GM21723 (cell line): ENCODE results near the gene LKAAEAR1.

Source experiments
- ATAC-seq: cut with Tn5 transposase; IDR thresholded peaks from one replicate; pipeline ENCODE4 v1.9.1; 2021; ENCODE audit warnings: mild to moderate bottlenecking, moderate library complexity; ENCODE audit not compliant: unreplicated experiment

LKAAEAR1 gene

GRCh38 chr20:64068386-64069208 is 15.6 kb downstream of the LKAAEAR1 start:
- ATAC-seq, result no peak

GRCh38 chr20:64067733-64068307 is 16.4 kb downstream of the LKAAEAR1 start:
- ATAC-seq, result no peak

DNA sequence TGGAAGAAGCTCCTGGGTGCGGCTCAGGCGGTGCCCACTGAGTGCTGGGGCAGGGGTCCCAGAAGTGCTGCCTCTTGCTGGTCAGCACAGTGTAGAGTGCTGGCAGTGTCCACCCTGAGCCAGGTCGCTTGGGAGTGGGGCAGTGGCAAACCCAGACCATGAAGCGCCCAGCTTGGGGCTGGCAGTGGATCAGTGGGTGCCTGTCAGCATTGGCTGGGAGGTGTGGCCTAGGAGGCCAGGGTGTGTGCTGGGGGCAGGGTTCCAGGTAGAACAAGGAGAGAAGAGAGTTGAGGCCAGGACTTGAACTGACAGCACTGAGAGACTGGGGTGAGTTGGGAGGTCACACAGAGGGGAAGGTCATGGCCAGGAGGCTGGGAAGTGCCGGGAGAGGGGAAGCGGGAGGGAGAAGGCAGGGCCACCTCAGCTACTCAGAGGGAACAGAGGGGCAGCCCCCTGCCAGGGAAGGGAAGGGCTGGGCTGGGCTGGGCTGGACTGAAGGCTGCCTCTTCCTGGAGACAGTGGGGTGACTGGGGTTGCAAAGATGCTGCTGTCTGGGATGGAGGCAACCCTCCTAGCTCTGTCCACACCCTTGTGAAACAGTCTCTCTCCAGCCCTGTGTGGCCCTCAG is 17.1 kb downstream of the LKAAEAR1 start:
- ATAC-seq, result no peak

GRCh38 chr20:64065974-64066343 is 18.2 kb downstream of the LKAAEAR1 start:
- ATAC-seq, result peak; percentile 45

GRCh38 chr20:64065062-64065973 is 18.9 kb downstream of the LKAAEAR1 start:
- ATAC-seq, result no peak

GRCh38 chr20:64064145-64064698 is 20.0 kb downstream of the LKAAEAR1 start:
- ATAC-seq, result no peak

GRCh38 chr20:64063389-64064144 is 20.6 kb downstream of the LKAAEAR1 start:
- no peak for ATAC-seq

DNA sequence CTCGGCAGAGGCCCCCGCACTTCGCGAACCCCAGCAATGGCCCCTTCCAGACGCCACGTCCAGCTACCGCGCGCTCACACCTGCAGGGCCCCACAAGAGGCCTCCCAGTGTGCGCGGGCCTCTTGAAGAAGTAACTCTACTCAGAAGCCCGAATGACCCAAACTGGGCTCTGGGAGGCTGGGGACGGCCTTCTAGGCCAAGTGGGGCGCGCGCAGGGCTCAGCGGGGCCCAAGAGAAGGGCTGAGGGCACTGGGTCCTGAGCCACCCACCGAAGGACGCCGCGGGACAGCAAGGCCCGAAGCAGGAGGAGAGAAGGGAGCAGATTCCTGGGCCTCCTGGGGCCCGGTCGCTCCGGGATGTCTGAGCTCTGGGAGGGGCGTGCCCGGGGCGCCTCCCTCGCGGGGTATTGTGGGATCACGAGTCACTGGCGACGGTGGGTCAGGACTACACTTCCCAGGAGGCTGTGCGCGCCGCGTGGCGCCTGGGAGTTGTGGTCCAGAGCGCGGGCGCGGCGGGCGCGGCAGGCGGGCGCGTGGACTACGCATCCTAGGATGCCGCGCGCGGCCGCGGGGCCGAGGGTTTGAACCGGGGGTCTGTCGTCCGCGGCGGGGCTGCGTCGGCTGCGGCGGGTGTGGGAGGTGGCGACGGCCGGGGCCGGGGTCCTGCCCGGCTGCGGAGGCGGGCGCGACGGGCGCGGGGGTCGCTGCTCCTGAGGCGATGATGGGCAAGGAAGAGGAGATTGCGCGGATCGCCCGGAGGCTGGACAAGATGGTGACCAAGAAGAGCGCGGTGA is 21.4 kb downstream of the LKAAEAR1 start, which contains the start of gene TCEA2:
Gene TCEA2 (plus strand): TSS at position 603 of the 793 bp plus-strand sequence. CDS start 115 bp downstream, at position 718.
- ATAC-seq, result peak; percentile 72

DNA sequence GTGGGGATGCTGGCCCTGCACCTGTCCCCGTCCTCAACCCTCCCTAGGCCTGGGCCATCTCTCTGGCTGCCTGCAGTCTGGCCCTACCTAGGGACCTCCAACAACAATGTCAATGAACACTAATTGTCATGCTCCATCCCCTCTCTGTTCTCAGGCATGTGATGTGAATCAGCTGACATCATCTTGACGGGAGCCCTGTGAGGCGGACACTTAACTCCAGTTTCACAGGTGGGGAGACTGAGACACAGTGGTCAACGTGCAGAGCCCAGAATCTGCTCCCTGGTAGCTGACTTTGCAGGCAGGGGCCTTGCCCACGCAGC is 22.0 kb downstream of the LKAAEAR1 start:
- no peak for ATAC-seq

DNA sequence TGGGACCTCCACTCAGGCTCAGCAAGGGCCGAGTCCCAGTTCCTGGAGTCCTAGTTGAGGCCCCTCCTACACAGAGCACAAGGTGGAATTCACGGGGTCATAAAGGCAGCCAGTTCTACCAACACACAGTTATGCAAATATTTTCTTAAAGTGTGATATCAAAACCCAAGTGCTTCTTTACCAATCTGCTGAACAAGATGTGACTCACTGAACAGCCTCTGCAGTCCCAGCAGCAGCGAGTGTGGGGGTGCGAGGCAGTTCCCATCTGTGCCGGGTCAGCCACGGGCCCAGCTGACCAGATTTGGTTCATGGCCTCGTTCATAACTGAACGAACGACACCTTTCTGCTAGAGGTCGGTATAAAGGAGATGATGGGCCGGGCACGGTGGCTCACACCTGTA is 25.7 kb downstream of the LKAAEAR1 start:
- no peak for ATAC-seq

GRCh38 chr20:64057628-64058498 is 26.3 kb downstream of the LKAAEAR1 start:
- no peak for ATAC-seq

GRCh38 chr20:64056889-64057627 is 27.1 kb downstream of the LKAAEAR1 start:
- ATAC-seq, result no peak

DNA sequence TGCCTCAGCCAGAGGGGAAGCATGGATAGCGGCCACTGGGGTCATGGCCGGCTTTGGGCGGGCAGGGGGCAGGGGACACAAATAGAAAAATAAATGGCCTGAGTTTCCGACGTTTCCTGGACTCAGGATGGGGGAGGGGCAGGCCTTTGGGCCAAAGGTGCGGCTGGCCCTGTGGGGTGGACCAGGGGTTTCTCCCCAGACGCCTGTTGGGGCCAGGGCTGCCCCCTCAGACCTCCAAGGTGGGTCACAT is 27.6 kb downstream of the LKAAEAR1 start:
- no peak for ATAC-seq

- ATAC-seq, result no peak
Measured at GRCh38 chr20:64055893-64056638, 28.1 kb downstream of the LKAAEAR1 start.

GRCh38 chr20:64055396-64055892 is 28.8 kb downstream of the LKAAEAR1 start:
- ATAC-seq, result no peak

- ATAC-seq, result no peak
Measured at GRCh38 chr20:64053841-64054661, 30.1 kb downstream of the LKAAEAR1 start.
